Activated naive CD4-positive, alpha-beta T cell (primary cell): ENCODE measurements around the gene MTCP1.

Experiments
- DNase-seq, 4 experiments: peaks; one replicate each; lab custom pipeline; 2025; lab: John Stamatoyannopoulos, UW

Gene MTCP1

DNA sequence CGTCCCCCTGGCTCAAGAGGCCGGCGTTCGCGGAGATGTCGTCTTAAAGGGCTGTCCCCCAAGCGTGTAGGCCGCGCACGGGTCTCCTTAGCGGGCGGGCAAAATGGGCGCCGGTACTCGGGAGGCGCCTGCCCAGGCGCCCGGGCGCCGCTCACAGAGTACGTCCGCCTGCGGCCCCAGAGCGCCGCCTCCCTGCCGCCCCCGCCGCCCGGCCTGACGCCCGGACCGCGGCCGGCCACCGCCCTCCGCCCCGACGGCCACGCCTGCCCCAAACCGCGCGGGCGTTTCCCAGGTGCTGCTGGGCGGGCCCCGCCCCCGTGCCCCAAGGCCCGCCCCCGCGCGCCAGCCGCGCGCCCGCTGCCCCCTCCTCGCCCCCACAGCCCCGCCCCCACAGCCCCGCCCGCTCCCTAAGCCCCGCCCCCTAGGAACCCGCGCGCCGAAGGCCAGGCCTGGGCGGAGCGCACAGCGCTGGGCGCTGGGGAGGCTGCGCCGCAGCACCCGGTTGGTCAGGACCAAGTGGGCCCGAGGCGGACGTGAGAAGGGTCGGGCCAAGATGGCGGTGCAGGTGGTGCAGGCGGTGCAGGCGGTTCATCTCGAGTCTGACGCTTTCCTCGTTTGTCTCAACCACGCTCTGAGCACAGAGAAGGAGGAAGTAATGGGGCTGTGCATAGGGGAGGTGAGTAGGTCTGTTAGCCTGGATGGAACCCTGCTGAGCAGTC lies at the start of gene MTCP1, which contains the start of the genes BRCC3 and CMC4:
Gene MTCP1, minus strand, starts transcription at position 162 of the 719 bp plus-strand sequence. CDS start 5,126 bp downstream, outside the sequence.
Gene BRCC3, plus strand, starts transcription at position 534 of the 719 bp plus-strand sequence. Its CDS starts 20 bp downstream, at position 554.
Gene CMC4, minus strand, starts transcription at position 162 of the 719 bp plus-strand sequence. CDS start 7,113 bp downstream, outside the sequence.
- peak; percentile 41 to 68 (median 52) for DNase-seq

DNA sequence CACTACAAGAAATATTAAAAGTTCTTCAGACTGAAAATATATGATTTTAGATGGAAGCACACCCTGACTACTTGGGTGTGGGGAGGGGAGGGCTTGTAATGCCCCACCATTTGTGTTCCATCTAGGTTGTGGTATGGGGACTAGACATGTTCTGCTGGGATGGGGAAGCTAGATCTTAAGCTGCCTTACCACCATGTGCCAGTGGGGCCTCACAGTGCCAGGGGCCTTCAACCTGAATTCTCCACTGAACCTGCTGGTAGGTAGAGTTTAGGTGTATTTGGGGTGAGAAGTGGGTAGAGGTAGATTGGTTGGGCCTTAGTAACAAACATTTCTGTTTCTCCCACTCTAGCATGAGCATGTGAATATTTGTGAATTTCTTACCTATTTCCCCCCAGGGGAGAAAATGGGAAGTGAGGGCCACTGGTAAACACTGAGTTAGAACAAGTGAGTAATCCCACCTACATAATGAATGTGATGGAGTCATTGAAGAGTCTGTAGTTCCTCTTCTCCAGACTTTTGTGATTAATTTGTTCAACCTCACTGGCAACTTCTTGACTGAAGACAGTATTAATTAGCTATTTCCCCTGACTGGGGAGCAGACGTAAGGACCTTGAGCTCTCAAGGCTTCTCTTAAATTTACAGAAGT lies 44.4 kb upstream of the MTCP1 start:
- no peak for DNase-seq

GRCh38 chrX:155113097-155113496 lies 42.2 kb upstream of the MTCP1 start:
- DNase-seq: no peak

DNA sequence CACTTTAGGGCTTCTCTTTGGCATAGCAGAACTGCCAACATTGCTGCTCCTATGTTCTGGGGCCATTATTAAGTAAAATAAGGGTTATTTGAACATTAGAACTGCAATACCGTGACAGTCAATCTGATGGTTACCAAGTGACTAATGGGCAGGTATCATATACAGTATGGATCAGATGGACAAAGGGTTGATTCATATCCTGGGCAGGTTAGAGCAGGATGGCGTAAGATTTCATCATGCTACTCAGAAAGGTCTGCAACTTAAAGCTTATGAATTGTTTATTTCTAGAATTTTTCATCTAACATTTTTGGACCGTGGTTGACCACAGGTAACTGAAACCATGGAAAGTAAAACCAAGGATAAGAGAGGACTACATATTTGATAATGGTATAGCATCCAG lies 41.2 kb upstream of the MTCP1 start:
- DNase-seq: no peak

- no peak for DNase-seq
Observed at GRCh38 chrX:155108427-155108826, 37.5 kb upstream of the MTCP1 start.

DNA sequence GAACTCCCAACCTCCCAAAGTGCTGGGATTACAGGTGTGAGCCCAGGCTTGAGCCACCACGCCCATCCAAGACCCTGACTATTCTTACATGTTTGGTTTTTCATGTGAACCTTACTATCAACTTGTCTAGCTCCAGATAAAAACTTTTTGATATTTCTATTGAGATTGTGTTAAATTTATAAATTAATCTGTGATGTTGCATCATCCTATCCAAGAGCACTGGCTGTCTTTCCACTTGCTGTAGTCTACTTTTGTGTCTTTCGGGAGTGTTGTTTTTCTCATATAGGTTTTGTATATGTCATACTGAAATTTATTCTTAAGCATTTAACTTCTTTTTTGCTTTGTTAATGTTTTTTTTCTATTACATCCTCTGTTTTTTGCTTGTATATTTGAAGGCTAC lies 35.0 kb upstream of the MTCP1 start:
- no peak for DNase-seq

- no peak for DNase-seq
Observed at GRCh38 chrX:155094468-155095061, 23.6 kb upstream of the MTCP1 start.

GRCh38 chrX:155086961-155087735 lies 16.2 kb upstream of the MTCP1 start:
- no peak for DNase-seq

- peak in 1 of 4 experiments; percentile 9 for DNase-seq
Observed at GRCh38 chrX:155086202-155086840, 15.4 kb upstream of the MTCP1 start.

DNA sequence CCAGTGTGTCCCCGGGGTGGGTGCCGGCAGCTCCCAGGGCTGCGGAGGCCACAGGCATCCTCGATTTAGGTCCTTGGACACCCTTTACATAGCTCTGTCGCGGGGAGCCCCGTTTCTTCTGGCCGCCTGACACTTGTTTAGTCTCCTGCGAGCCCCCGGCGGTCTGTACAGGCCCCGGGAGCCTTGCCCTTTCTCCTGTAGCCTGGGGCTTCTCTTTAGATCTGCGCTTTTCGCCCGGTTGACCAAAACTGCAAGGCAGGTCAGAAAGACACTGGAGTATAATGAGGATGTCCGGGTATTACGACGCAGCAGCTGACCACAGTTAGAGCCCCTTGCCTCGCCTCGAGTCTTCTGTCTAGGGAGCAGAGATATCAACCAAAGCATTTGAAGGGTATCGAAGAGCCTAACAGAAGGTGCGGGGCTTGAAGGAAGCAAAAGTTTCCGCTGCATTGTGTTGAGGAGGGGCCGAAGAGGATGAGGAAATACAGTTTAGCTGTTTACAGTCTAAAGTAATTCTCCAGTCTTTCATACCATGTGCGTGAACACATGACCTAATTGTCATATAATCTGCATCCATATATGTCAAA lies 851 bp upstream of the MTCP1 start:
- DNase-seq: peak in 1 of 4 experiments; percentile 26

GRCh38 chrX:155070663-155070974 lies 317 bp downstream of the MTCP1 start:
- no peak for DNase-seq

GRCh38 chrX:155070038-155070437 lies 898 bp downstream of the MTCP1 start:
- DNase-seq: no peak

- no peak for DNase-seq
Observed at GRCh38 chrX:155069414-155069813, 1.5 kb downstream of the MTCP1 start.

GRCh38 chrX:155068165-155068564 lies 2.8 kb downstream of the MTCP1 start:
- DNase-seq: no peak

DNA sequence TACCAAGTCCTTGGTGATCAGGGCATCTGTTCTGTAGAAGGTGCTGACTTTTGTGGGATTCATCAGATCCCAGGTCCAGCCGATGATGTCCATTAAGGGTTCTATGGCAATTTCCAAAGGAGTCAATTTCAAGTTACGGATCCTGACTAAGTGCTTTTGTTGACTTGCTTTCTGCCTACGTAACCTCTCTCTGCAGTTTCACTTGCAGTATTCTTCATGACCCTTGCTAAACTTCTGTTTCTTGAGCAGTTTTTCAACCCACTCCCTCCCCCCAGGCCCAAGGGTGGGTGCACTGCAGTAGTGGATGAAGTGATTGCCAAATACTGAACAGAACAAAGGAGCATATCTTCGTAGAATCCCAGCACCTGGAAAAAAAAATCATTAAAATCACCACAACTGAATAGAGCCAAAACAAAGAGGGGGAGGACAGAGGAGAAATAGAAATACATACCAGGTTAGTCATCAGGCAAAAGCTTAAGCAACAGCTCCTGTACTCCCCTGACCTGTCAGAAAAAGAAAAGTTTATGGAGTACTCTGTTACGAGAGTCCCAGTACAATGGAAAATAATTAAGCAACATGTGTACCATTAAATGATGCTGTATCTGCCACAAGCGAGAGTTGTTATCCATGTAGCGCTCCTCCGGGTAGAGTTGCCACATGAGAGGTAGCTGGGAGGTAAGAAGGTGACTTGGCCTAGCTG lies 5.8 kb downstream of the MTCP1 start:
- no peak for DNase-seq

- DNase-seq: no peak
Observed at GRCh38 chrX:155061760-155062159, 9.2 kb downstream of the MTCP1 start.

DNA sequence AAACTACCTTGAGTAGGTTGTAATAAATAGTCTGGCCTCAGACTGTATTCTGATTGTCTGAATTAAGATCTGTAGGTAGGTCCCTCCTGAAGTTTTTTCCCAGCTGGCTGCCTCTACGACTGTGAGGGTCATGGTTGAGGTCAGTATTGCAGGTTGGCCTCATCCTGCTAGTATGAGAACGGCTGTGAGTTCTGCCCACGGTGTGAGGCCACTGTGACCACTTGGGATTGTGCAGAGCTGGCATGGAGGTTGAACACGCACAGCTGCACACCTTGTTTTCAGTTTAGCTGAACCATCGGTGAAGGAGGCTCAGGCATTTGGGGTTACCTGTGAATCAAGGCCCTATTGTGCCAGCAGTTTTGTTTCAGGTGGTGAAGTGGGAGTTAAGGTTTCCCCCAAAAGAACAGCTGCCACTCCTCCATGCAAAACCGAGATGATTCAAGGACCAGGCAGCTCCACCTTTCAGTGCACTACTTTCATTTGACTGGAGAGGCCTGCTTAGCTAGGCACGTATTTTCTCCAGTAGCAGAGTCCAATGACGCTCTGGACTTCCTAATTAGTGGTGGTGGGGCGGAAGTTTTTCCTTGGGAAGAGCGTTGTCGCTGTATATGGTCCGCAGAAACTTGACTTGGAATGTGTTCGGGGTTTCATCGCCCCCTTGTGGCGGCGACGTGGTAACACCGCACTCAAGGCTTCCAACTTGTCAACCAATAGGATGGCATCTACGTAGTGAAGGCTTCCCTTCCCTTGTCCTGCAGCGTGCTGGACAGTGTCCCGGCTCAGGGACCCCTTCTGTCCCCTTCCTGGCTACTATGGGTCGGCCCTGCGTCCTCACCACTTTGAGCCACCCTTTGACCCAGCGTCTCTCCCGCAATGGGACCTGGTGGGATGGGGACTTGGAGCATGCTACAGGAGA lies 13.8 kb downstream of the MTCP1 start:
- peak in 2 of 4 experiments; percentile 3 to 29 for DNase-seq

DNA sequence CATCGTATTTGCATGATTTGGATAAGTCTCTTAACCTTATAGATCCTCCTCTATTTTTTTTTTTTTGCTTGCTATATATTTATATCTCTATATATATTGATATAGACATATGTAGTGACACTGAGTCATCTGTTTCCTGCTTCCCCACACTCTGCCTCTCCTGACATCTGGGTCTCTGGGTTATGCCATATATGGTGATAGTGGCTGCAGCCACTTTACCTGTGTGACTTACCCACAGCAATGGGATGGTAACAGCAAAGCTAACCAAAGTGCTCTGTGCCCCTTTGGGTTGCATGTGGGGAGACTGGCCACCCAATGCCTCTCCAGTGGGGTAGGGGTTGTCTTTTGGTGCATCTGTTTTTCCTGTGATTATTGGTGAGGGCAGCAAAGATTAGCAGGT lies 14.5 kb downstream of the MTCP1 start:
- no peak for DNase-seq

GRCh38 chrX:155055494-155055893 lies 15.4 kb downstream of the MTCP1 start:
- no peak for DNase-seq

GRCh38 chrX:155054255-155054654 lies 16.7 kb downstream of the MTCP1 start:
- DNase-seq: no peak
